CD14-positive monocyte (primary cell): ENCODE measurements around the gene SYT7. TPM values are rescaled to one million over a fixed set of nuclear protein-coding genes. Genes with fewer than 3 reads are reported as not detected.

Experiments
- DNase-seq, 3 donors: peaks; one replicate each; pipeline ENCODE4 v3.0.0-alpha.2; 2011 to 2022
- H2AFZ ChIP-seq: 2 replicates; pipeline ENCODE4 v1.6.0; 2012; ENCODE audit warnings: mild to moderate bottlenecking, low read depth, low read length, inconsistent platforms; ENCODE audit not compliant: insufficient read depth, poor library complexity, severe bottlenecking
- H3K27ac ChIP-seq, 2 donors: 1 replicate in 1 of 2; 2 replicates in 1 of 2; pipeline ENCODE4 v1.5.1; 2012 to 2013; ENCODE audit warnings: low read length in 2 of 2, control low read depth in 1 of 2, inconsistent platforms in 1 of 2, low read depth in 1 of 2, mild to moderate bottlenecking in 1 of 2
- H3K27me3 ChIP-seq, 2 donors: one replicate each; pipeline versions ENCODE4 v1.6.0 to v1.6.1; 2011 to 2013; ENCODE audit warnings: low read length in 2 of 2; ENCODE audit not compliant: control insufficient read depth in 2 of 2, insufficient read depth in 2 of 2
- H3K36me3 ChIP-seq, 2 donors: replicated peaks in 1 of 2; 1 replicate in 1 of 2; 2 replicates in 1 of 2; pipeline versions ENCODE4 v1.5.1 to v1.6.1; 2012 to 2013; ENCODE audit warnings: low read length in 2 of 2, control low read depth in 1 of 2, inconsistent platforms in 1 of 2, mild to moderate bottlenecking in 1 of 2; ENCODE audit not compliant: insufficient read depth in 2 of 2, control insufficient read depth in 1 of 2
- H3K4me1 ChIP-seq, 2 donors: 1 replicate in 1 of 2; 2 replicates in 1 of 2; pipeline versions ENCODE4 v1.5.1 to v1.6.1; 2012 to 2013; ENCODE audit warnings: low read length in 2 of 2, control low read depth in 1 of 2, inconsistent platforms in 1 of 2, mild to moderate bottlenecking in 1 of 2, moderate library complexity in 1 of 2; ENCODE audit not compliant: insufficient read depth in 2 of 2, control insufficient read depth in 1 of 2
- H3K4me2 ChIP-seq: replicated peaks from 2 replicates; pipeline ENCODE3; 2012; ENCODE audit warnings: low read length, moderate library complexity, mild to moderate bottlenecking; ENCODE audit not compliant: poor library complexity, severe bottlenecking; ENCODE audit errors: extremely low read depth
- H3K4me3 ChIP-seq, 3 experiments: fragments of 200-600 bp in 1 of 3; sonication (generic) in 1 of 3; replicated peaks in 1 of 3; 1 replicate in 2 of 3; 2 replicates in 1 of 3; pipeline ENCODE4 v1.5.1; 2011 to 2013; ENCODE audit warnings: low read length in 3 of 3, mild to moderate bottlenecking in 3 of 3, control low read depth in 2 of 3, low read depth in 2 of 3, inconsistent platforms in 1 of 3, moderate library complexity in 1 of 3
- H3K79me2 ChIP-seq: 2 replicates; pipeline ENCODE4 v1.6.0; 2012; ENCODE audit warnings: mild to moderate bottlenecking, control low read depth, inconsistent platforms, low read length, moderate library complexity; ENCODE audit not compliant: insufficient read depth
- H3K9ac ChIP-seq: 2 replicates; pipeline ENCODE4 v1.6.0; 2017; ENCODE audit warnings: low read length, mild to moderate bottlenecking; ENCODE audit not compliant: insufficient read depth, poor library complexity, severe bottlenecking
- H3K9me3 ChIP-seq, 2 donors: replicated peaks in 1 of 2; 1 replicate in 1 of 2; 2 replicates in 1 of 2; pipeline versions ENCODE4 v1.5.1 to v1.6.1; 2012 to 2013; ENCODE audit warnings: low read length in 2 of 2, control low read depth in 1 of 2; ENCODE audit not compliant: control insufficient read depth in 1 of 2, insufficient read depth in 1 of 2
- H4K20me1 ChIP-seq: 2 replicates; pipeline ENCODE4 v1.6.0; 2012; ENCODE audit warnings: mild to moderate bottlenecking, low read length, control low read depth, moderate library complexity; ENCODE audit not compliant: insufficient read depth
- H3K27ac Mint-ChIP-seq, 7 donors: one replicate each; pipeline ENCODE4 v1.8.0; 2020; ENCODE audit warnings: mild to moderate bottlenecking in 7 of 7, mixed read lengths in 7 of 7, moderate library complexity in 6 of 7, inconsistent platforms in 2 of 7
- H3K27me3 Mint-ChIP-seq, 3 donors: one replicate each; pipeline ENCODE4 v1.8.0; 2021 to 2022; ENCODE audit warnings: low read depth in 3 of 3, mild to moderate bottlenecking in 3 of 3, mixed read lengths in 3 of 3, moderate library complexity in 3 of 3, inconsistent platforms in 1 of 3
- H3K36me3 Mint-ChIP-seq, 2 donors: one replicate each; pipeline ENCODE4 v1.8.0; 2020; ENCODE audit warnings: mixed read lengths in 2 of 2, inconsistent platforms in 1 of 2, mild to moderate bottlenecking in 1 of 2
- H3K4me1 Mint-ChIP-seq: one replicate; pipeline ENCODE4 v1.8.0; 2020; ENCODE audit warnings: mild to moderate bottlenecking, mixed read lengths
- H3K4me3 Mint-ChIP-seq, 2 donors: one replicate each; pipeline ENCODE4 v1.8.0; 2020; ENCODE audit warnings: mild to moderate bottlenecking in 2 of 2, mixed read lengths in 2 of 2, moderate library complexity in 1 of 2
- H3K9me3 Mint-ChIP-seq, 7 donors: one replicate each; pipeline ENCODE4 v1.8.0; 2020 to 2022; ENCODE audit warnings: mixed read lengths in 7 of 7, mild to moderate bottlenecking in 6 of 7, moderate library complexity in 6 of 7, inconsistent platforms in 2 of 7
- WGBS: methylation state at CpG from one replicate; pipeline ENCODE4 v1.1.5; 2013; ENCODE audit warnings: missing lambda C conversion rate; ENCODE audit not compliant: insufficient coverage; 5-methylcytosine and 5-hydroxymethylcytosine counted together
- intact Hi-C, 2 donors: fragments of 100-400 bp; cut with micrococcal nuclease; formaldehyde crosslinking; loops; one replicate each; pipeline versions ENCODE4 v1.15.0 to v1.15.1; 2023
- polyA plus RNA-seq, 3 donors: library from polyadenylated mRNA; depleted of rRNA in 1 of 3; unstranded in 2 of 3; stranded (reverse) in 1 of 3; fragments of 300-500 nt in 2 of 3; fragments of >200 nt in 1 of 3; fragmentation: Illumina TruSeq in 2 of 3; gene quantifications; 1 replicate in 2 of 3; 2 replicates in 1 of 3; pipeline ENCODE4 v1.2.3, GENCODE V29; 2012 to 2021
- TF ChIP-seq, protein P1 (sequence below): fragments of 200-600 bp; IDR thresholded peaks from one replicate; pipeline ENCODE4 v1.8.0; 2022; ENCODE audit warnings: antibody characterized with exemption, mild to moderate bottlenecking

Gene SYT7
- polyA plus RNA-seq, 3 donors = not detected

DNA sequence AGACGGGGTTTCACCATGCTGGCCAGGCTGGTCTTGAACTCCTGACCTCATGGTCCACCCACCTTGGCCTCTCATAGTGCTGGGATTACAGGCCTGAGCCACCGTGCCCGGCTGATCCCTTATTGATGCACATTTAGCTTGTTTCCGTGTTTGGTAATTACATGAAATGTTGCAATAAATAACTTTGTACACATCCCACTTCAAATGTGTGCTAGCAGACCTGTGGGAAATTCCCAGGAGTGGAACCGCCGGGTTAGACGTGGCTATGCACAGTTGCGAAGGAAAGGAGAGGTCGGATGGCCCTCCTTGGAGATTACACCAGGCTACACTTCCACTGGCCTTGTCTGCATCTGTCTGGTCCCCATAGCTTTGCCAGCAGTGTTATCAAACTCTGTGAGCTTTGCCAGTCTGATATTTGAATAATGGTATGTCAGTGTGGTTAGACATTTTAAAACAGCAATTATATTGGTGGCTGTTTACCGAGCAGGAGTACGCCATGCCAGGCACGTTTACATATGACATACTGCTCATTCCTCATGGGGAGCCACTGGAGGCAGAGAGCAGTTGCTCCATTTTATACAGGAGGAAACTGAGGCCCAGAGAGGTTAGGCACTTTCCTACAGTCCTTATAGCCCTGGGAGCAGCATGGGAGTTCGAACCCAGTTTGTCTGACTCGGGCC, 27.2 kb upstream of the SYT7 start:
- Histone ChIP-seq H3K4me3 (no peak overlapping the region), H3K9me3 (no peaks in the 10 kb centered on the region), H3K4me1 (no peaks in the 10 kb centered on the region), H2AFZ (no peak overlapping the region), H3K36me3 (no peaks in the 10 kb centered on the region), H3K27ac (no peak overlapping the region), H4K20me1 (no peaks in the 10 kb centered on the region), H3K9ac (no peak overlapping the region), H3K79me2 (no peaks in the 10 kb centered on the region), H3K4me2 (no peak overlapping the region), H3K27me3 (no peaks in the 10 kb centered on the region)
- no peaks in the 10 kb centered on the region for H3K36me3 Mint-ChIP-seq
- H3K27ac Mint-ChIP-seq = no peak overlapping the region
- H3K4me1 Mint-ChIP-seq = no peaks in the 10 kb centered on the region
- H3K9me3 Mint-ChIP-seq = peaks cover 0 to 7% (median 0%) of the 10 kb centered on the region in 7 donors
- intact Hi-C loops = no loop called here
- DNase-seq = no peak
- H3K27me3 Mint-ChIP-seq = peaks cover 2 to 21% (median 3%) of the 10 kb centered on the region in 3 donors
- H3K4me3 Mint-ChIP-seq = no peak overlapping the region
- TF ChIP-seq, protein P1, sequence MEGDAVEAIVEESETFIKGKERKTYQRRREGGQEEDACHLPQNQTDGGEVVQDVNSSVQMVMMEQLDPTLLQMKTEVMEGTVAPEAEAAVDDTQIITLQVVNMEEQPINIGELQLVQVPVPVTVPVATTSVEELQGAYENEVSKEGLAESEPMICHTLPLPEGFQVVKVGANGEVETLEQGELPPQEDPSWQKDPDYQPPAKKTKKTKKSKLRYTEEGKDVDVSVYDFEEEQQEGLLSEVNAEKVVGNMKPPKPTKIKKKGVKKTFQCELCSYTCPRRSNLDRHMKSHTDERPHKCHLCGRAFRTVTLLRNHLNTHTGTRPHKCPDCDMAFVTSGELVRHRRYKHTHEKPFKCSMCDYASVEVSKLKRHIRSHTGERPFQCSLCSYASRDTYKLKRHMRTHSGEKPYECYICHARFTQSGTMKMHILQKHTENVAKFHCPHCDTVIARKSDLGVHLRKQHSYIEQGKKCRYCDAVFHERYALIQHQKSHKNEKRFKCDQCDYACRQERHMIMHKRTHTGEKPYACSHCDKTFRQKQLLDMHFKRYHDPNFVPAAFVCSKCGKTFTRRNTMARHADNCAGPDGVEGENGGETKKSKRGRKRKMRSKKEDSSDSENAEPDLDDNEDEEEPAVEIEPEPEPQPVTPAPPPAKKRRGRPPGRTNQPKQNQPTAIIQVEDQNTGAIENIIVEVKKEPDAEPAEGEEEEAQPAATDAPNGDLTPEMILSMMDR = no peak
- WGBS = 86% methylated on average over 11 of the region's 14 CpGs

DNA sequence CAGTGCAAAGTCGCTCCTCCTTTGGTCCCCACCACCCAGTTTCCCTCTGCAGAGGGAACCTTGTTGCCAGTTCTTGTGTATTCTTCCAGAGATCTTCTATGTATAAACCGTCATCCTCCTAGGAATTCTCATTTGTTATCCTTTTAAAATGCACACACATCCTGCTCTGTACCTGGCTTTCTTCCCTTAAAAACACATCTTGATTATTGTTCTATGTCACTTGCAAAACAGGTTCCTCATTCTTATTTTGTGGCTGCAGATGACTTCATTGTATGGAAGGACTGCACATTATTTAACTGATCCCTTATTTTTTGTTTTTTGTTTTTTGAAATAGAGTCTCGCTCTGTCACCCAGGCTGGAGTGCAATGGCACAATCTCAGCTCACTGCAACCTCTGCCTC, 26.6 kb upstream of the SYT7 start:
- TF ChIP-seq, protein P1 = no peak
- H3K79me2 ChIP-seq = no peaks in the 10 kb centered on the region
- no peaks in the 10 kb centered on the region for H3K27me3 ChIP-seq
- intact Hi-C loops = no loop called here
- no peaks in the 10 kb centered on the region for H3K36me3 ChIP-seq
- H3K9me3 ChIP-seq = no peaks in the 10 kb centered on the region
- H3K4me2 ChIP-seq = no peak overlapping the region
- Mint-ChIP-seq H3K27ac (no peak overlapping the region), H3K4me3 (no peak overlapping the region), H3K9me3 (peaks cover 0 to 7% (median 0%) of the 10 kb centered on the region in 7 donors), H3K4me1 (no peaks in the 10 kb centered on the region), H3K27me3 (peaks cover 2 to 21% (median 3%) of the 10 kb centered on the region in 3 donors), H3K36me3 (no peaks in the 10 kb centered on the region)
- H3K27ac ChIP-seq = no peak overlapping the region
- WGBS = 81% methylated on average over 2 of the region's 3 CpGs
- H3K4me3 ChIP-seq = no peak overlapping the region
- no peaks in the 10 kb centered on the region for H3K4me1 ChIP-seq
- no peak for DNase-seq
- H4K20me1 ChIP-seq = no peaks in the 10 kb centered on the region
- no peak overlapping the region for H3K9ac ChIP-seq
- no peak overlapping the region for H2AFZ ChIP-seq
